HEK293T (cell line): Measurements from ENCODE around the gene JUNB.

Experiments
- CTCF ChIA-PET: fragments of 350-600 bp; formaldehyde crosslinking; extraction: SDS; loops from one replicate; lab custom pipeline; 2021; ENCODE audit warnings: antibody characterized with exemption, inconsistent platforms; lab: Yijun Ruan, JAX
- POLR2A ChIA-PET: fragments of 350-600 bp; formaldehyde crosslinking; extraction: SDS; loops from one replicate; lab custom pipeline; 2020; ENCODE audit warnings: antibody characterized with exemption, inconsistent platforms; lab: Yijun Ruan, JAX
- DNase-seq: peaks from one replicate; pipeline ENCODE4 v3.0.0; 2012; ENCODE audit warnings: mixed read lengths; ENCODE audit errors: extremely low spot score
- ARNT ChIP-seq: fragments of 450-650 bp; IDR thresholded peaks from 2 replicates; pipeline ENCODE4 v1.6.1; 2017; ENCODE audit warnings: mild to moderate bottlenecking
- BHLHE40 ChIP-seq: fragments of 450-650 bp; IDR thresholded peaks from 2 replicates; pipeline ENCODE4 v1.6.1; 2016; ENCODE audit warnings: mild to moderate bottlenecking, moderate library complexity, borderline replicate concordance
- CTBP1 ChIP-seq: fragments of 450-650 bp; IDR thresholded peaks from 2 replicates; pipeline ENCODE4 v1.6.1; 2016; ENCODE audit warnings: borderline replicate concordance
- ELF4 ChIP-seq: fragments of 450-650 bp; IDR thresholded peaks from 2 replicates; pipeline ENCODE4 v1.6.1; 2017; ENCODE audit warnings: antibody characterized with exemption
- FOXA1 ChIP-seq: fragments of 450-650 bp; IDR thresholded peaks from 2 replicates; pipeline ENCODE4 v1.6.1; 2016; ENCODE audit warnings: mild to moderate bottlenecking
- FOXK2 ChIP-seq: fragments of 450-650 bp; IDR thresholded peaks from 2 replicates; pipeline ENCODE4 v1.6.1; 2016; ENCODE audit warnings: mild to moderate bottlenecking
- FOXM1 ChIP-seq: fragments of 450-650 bp; IDR thresholded peaks from 2 replicates; pipeline ENCODE4 v1.6.1; 2017; ENCODE audit warnings: mild to moderate bottlenecking, borderline replicate concordance
- HDGF ChIP-seq: fragments of 450-650 bp; IDR thresholded peaks from 2 replicates; pipeline ENCODE4 v1.6.1; 2017; ENCODE audit warnings: antibody characterized with exemption, borderline replicate concordance
- L3MBTL2 ChIP-seq: fragments of 450-650 bp; conservative IDR thresholded peaks from 2 replicates; pipeline ENCODE4 v1.6.1; 2016; ENCODE audit warnings: mild to moderate bottlenecking
- LEF1 ChIP-seq: fragments of 450-650 bp; IDR thresholded peaks from 2 replicates; pipeline ENCODE4 v1.6.1; 2017; ENCODE audit warnings: mild to moderate bottlenecking, borderline replicate concordance
- NFRKB ChIP-seq: fragments of 450-650 bp; IDR thresholded peaks from 2 replicates; pipeline ENCODE4 v1.6.1; 2016; ENCODE audit warnings: mild to moderate bottlenecking, moderate library complexity
- SP1 ChIP-seq: fragments of 450-650 bp; IDR thresholded peaks from 2 replicates; pipeline ENCODE4 v1.6.1; 2017
- SUZ12 ChIP-seq: fragments of 450-650 bp; IDR thresholded peaks from 2 replicates; pipeline ENCODE4 v1.6.1; 2016; ENCODE audit warnings: mild to moderate bottlenecking
- TARDBP ChIP-seq: fragments of 450-650 bp; IDR thresholded peaks from 2 replicates; pipeline ENCODE4 v1.6.1; 2016
- ZNF384 ChIP-seq: fragments of 450-650 bp; IDR thresholded peaks from 2 replicates; pipeline ENCODE4 v1.6.1; 2016
- TF ChIP-seq, protein P1 (sequence below): fragments of 450-650 bp; IDR thresholded peaks from 2 replicates; pipeline ENCODE4 v1.6.1; 2016

Gene JUNB

DNA sequence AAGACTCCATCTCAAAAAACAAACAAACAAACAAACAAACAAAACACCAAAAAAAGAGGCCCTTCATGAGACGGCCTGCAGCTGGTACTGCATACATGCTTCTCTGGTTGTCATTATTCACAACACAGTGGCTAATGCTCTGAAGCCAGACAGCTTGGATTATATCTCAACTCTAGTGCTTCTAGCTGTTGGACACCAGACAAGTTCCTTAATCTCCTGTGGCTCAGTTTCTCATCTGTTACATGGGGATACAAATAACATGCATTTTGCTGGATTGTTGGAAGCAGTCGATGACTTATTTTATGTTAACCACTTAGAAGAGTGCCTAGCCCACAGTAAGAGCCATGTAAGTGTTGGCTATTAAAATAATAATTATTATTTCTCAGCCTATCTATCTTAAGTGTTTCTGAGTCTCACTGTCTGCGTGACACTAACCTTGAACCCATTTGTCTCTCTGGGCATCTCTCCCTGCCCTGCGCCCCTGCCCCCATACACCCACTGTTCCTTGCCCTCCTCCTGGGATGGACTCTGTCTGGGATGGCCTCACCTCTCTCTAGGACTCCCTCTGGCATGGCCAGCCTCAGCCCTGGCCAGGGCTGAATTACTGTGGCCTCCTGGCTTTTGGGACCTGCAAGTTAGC, 3.1 kb upstream of the JUNB start:
- CTCF ChIA-PET, result interaction anchor here (0.7 to 1.4 kb wide), 3 partner anchors 10 to 119 kb away, joined by 3 to 6 read pairs (median 5); no protein-coding TSS in a partner anchor
- TF ChIP-seq L3MBTL2, result no peak
- no peak for TF ChIP-seq TARDBP
- TF ChIP-seq, protein P1, sequence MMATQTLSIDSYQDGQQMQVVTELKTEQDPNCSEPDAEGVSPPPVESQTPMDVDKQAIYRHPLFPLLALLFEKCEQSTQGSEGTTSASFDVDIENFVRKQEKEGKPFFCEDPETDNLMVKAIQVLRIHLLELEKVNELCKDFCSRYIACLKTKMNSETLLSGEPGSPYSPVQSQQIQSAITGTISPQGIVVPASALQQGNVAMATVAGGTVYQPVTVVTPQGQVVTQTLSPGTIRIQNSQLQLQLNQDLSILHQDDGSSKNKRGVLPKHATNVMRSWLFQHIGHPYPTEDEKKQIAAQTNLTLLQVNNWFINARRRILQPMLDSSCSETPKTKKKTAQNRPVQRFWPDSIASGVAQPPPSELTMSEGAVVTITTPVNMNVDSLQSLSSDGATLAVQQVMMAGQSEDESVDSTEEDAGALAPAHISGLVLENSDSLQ, result no peak
- no peak for TF ChIP-seq BHLHE40
- no peak for TF ChIP-seq FOXM1
- no peak for TF ChIP-seq SP1
- TF ChIP-seq HDGF, result no peak
- TF ChIP-seq ARNT, result no peak
- no peak for TF ChIP-seq FOXK2
- TF ChIP-seq CTBP1, result no peak
- no peak for TF ChIP-seq SUZ12
- no peak for TF ChIP-seq LEF1
- no peak for TF ChIP-seq ELF4
- no peak for TF ChIP-seq NFRKB
- no peak for TF ChIP-seq ZNF384
- POLR2A ChIA-PET, result interaction anchor here (1.2 to 2.0 kb wide), 3 partner anchors 9 to 19 kb away, joined by 3 to 6 read pairs (median 4); partner anchors contain the start of gene RNASEH2A
- no peak for DNase-seq

DNA sequence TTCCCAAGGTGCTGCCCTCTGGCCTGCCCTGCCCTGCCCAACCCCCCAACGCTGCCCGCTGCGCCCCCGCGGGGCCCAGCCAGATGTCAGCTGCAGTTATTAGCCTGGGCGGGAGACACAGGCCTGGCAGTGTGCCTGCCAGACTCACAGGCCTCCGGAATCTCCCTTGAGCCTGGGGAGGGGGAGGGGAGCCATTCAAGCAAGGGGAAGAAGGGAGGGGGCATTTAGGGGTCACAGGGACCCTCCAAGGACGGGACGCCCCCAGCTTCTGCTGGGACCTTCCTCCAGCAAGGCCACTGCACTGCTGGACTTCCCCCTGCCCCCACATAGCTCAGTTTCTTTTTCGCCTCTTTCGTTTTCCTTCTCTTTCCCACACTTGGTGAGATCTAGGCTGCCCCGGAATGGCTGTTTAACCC, 2.6 kb upstream of the JUNB start:
- no peak for DNase-seq
- POLR2A ChIA-PET, result interaction anchor here (1.2 to 2.0 kb wide), 3 partner anchors 10 to 18 kb away, joined by 3 to 6 read pairs (median 4); partner anchors contain the start of gene RNASEH2A
- CTCF ChIA-PET, result interaction anchor here (0.7 to 1.4 kb wide), 2 partner anchors 11 to 119 kb away, joined by 3 to 6 read pairs; no protein-coding TSS in a partner anchor
- TF ChIP-seq LEF1, result no peak
- TF ChIP-seq FOXM1, result no peak
- TF ChIP-seq ZNF384, result no peak
- no peak for TF ChIP-seq BHLHE40
- TF ChIP-seq HDGF, result no peak
- TF ChIP-seq NFRKB, result no peak
- TF ChIP-seq SP1, result no peak
- TF ChIP-seq, protein P1, result no peak
- no peak for TF ChIP-seq ELF4
- TF ChIP-seq ARNT, result no peak
- no peak for TF ChIP-seq FOXA1
- TF ChIP-seq L3MBTL2, result no peak
- TF ChIP-seq SUZ12, result no peak
- TF ChIP-seq FOXK2, result no peak
- TF ChIP-seq CTBP1, result no peak
- no peak for TF ChIP-seq TARDBP

GRCh38 chr19:12789098-12789903, 2.0 kb upstream of the JUNB start:
- no peak for DNase-seq
- ChIA-PET CTCF (interaction anchor here (0.7 to 1.4 kb wide), 2 partner anchors 12 to 118 kb away, joined by 3 to 6 read pairs; no protein-coding TSS in a partner anchor), POLR2A (interaction anchor here (1.2 to 2.0 kb wide), 3 partner anchors 11 to 18 kb away, joined by 3 to 6 read pairs (median 4); partner anchors contain the start of gene RNASEH2A)
- TF ChIP-seq BHLHE40, result no peak
- no peak for TF ChIP-seq ZNF384
- no peak for TF ChIP-seq L3MBTL2
- no peak for TF ChIP-seq SP1
- TF ChIP-seq ARNT, result no peak
- no peak for TF ChIP-seq NFRKB
- no peak for TF ChIP-seq SUZ12
- TF ChIP-seq ELF4, result no peak
- no peak for TF ChIP-seq FOXA1

- ChIA-PET CTCF (interaction anchor here (0.7 to 1.4 kb wide), 2 partner anchors 13 to 304 kb away, joined by 3 to 6 read pairs; no protein-coding TSS in a partner anchor), POLR2A (interaction anchor here (1.2 to 3.6 kb wide), 2 partner anchors 11 to 12 kb away, joined by 3 to 55 read pairs; no protein-coding TSS in a partner anchor)
- TF ChIP-seq L3MBTL2 (no peak), SUZ12 (no peak), ARNT (no peak), HDGF (no peak), FOXA1 (no peak), NFRKB (no peak), BHLHE40 (no peak), ZNF384 (no peak), CTBP1 (no peak)
- TF ChIP-seq, protein P1, result no peak
- peak; percentile 77 for DNase-seq
These were observed 1.2 kb upstream of the JUNB start for GRCh38 chr19:12789904-12790619.
